ENCODE data around the gene COBL.

The COBL gene

DNA sequence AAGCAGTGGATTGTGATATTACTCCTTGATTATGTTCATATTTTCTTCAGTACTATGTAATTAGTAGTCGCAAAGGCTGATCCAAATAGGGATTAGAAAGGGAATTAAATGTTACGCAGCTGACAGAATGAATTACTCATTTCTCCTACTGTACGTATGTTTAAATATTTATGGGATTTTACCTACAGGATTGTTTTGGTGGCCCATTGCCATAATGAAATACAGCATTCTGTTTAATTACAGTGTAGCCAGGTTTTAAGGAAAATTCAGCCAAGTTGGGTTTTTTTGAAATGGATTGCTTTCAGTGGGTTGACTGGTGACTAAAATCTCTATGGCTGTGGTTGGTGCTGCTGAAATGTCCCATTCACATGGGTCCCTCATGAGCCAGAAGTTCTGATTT lies 336.2 kb downstream of the COBL start:
- DNase-seq, result no peak

GRCh38 chr7:50978633-50979215 lies 337.9 kb downstream of the COBL start:
- no peak for DNase-seq

- DNase-seq, result no peak
Observed at GRCh38 chr7:50977421-50977820, 339.2 kb downstream of the COBL start.

DNA sequence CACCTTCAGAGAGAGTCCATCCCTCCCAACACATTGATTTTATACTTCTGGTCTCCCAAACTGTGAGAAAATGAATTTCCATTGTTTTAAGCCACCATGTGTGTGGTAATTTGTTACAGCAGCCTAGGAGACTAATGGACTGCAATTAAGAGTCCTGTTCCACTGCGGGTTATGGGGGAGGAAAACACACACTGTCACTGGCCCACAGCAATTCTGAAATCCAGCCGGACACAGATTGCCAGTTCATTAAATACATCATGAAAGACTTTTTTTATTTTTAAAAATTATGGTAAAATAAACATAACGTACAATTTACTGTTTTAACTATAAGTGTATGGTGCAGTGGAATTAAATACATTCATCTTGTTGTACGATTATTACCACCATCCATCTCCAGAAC lies 340.5 kb downstream of the COBL start:
- DNase-seq, result no peak

DNA sequence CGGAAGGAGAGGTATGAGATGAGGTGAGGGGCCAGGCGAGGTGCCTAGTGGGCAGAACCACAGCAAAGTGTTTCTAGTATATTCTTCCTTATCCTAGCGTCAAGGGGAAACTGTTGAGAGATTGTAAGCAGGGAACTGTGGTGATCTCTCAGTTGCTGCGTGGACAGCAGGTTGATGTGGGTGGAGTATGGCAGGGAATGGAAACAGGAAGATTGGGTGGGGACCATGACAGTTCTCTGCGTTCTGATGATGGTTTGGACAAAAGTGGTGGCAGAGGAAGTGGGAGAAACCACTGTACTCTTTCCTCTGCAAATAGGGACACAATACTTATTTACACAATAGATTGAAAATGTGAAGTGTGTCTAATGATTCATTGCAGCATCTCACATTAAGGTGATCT lies 342.4 kb downstream of the COBL start:
- no peak for DNase-seq

- DNase-seq, result no peak
Observed at GRCh38 chr7:50973814-50974213, 342.8 kb downstream of the COBL start.

- DNase-seq, result no peak
Observed at GRCh38 chr7:50970092-50970491, 346.5 kb downstream of the COBL start.
